Fibroblast of lung (primary cell): Measurements from ENCODE around the gene KIAA1328.

Experiments
- EZH2 ChIP-seq: IDR thresholded peaks from 2 replicates; pipeline ENCODE4 v1.5.1; 2012; ENCODE audit warnings: low read length, control low read depth, mild to moderate bottlenecking; ENCODE audit errors: missing control alignments
- TF ChIP-seq, protein P1 (sequence below), 2 donors: IDR thresholded peaks in 1 of 2; conservative IDR thresholded peaks in 1 of 2; 1 replicate in 1 of 2; 2 replicates in 1 of 2; pipeline ENCODE4 v1.5.1; 2011 to 2012; ENCODE audit warnings: low read length in 2 of 2, control low read depth in 1 of 2, inconsistent platforms in 1 of 2, low read depth in 1 of 2, mild to moderate bottlenecking in 1 of 2

GRCh38 chr18:37173384-37173783 is 344.5 kb downstream of the KIAA1328 start:
- no peak for TF ChIP-seq EZH2
- TF ChIP-seq, protein P1, sequence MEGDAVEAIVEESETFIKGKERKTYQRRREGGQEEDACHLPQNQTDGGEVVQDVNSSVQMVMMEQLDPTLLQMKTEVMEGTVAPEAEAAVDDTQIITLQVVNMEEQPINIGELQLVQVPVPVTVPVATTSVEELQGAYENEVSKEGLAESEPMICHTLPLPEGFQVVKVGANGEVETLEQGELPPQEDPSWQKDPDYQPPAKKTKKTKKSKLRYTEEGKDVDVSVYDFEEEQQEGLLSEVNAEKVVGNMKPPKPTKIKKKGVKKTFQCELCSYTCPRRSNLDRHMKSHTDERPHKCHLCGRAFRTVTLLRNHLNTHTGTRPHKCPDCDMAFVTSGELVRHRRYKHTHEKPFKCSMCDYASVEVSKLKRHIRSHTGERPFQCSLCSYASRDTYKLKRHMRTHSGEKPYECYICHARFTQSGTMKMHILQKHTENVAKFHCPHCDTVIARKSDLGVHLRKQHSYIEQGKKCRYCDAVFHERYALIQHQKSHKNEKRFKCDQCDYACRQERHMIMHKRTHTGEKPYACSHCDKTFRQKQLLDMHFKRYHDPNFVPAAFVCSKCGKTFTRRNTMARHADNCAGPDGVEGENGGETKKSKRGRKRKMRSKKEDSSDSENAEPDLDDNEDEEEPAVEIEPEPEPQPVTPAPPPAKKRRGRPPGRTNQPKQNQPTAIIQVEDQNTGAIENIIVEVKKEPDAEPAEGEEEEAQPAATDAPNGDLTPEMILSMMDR (conservative IDR thresholded peaks at IDR 0.05 in 1 of 2, IDR thresholded peaks at IDR 0.05 in 1 of 2; ENCODE audit: low read depth in 1 of 2, low read length in 2 of 2) = no peak
